GM21717 (cell line): ENCODE results near the gene GGTLC2.

Experiments used
- ATAC-seq: cut with Tn5 transposase; IDR thresholded peaks from one replicate; pipeline ENCODE4 v1.9.1; 2021; ENCODE audit warnings: mild to moderate bottlenecking, moderate library complexity; ENCODE audit not compliant: unreplicated experiment

GGTLC2 gene

DNA sequence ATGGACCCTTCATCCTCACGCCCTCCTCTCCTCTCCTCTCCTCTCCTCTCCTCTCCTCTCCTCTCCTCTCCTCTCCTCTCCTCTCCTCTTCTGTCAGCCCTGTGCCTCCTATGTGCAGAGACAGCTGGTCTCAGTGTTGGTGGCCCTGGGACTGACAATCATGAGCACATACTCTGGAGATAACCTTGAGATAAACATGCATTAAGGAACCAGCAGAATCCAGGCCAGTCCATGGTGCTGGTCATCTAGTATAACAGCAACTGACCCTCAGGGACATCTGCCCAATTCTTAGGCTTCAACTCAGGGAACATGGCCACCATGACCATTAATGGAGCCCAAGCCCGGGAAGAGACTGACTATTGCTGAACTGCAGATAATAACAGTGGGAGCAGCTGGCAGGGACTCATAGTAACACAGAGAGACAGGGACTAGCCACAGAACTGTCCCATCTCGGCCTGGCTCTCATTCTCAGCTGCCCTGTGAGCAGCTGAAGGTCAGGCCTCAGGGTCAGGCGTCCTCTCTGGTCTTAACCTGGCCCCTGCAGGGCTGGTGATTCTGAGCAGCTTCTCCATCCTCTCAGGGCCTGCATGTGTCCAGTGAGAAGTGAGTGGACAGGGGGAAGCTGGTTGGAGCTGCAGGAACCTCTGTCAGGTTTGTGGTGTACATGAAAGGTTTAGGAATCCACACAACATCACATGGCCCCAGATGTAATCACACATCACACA is 45.4 kb downstream of the GGTLC2 start:
- ATAC-seq: no peak

GRCh38 chr22:22691055-22691454 is 46.6 kb downstream of the GGTLC2 start:
- no peak for ATAC-seq

DNA sequence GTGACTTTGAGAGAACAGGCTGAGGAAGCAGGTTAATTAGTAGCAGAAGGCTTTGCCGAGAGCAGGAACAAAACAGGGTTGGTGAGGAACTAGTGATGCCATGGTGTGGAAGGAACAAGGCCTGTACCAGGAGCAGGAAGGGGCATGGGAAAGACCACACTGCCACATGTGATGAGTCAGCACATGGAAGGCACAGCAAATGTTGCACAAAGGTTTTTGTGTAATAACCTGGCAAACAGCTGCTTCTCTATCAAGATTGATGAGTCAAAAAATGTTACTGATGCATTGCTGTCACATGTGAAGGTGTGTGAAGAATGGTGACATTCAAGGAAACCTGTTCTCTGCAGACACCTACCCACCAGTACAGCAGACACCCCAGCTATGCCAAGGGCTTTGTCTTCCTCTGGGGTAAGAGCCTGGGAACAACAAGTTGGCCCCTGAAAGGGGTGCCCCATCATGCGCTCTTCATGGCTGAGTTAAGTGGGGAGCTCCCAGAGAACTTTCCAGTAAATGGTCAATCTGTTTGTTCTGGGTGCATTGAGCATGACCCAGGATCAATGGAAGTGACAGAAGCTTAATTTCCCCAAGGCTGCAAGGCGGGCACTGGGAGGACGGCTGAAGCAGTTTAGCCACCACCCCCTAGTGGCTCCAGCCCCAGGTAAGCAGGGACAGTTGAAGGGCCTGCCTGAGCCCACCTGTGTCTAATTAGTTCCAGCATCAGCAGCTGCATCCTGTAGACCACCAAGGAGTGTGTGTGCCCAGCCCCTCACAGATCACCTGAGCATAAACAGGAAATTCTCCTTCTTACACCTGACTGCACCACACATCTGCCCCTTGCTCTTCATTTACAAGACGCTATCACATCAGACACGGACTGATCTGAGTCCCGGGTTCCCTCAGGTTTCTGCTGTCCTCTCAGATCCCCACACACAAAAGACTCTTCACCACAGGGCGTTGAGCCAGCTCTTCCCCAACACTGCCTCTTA is 47.6 kb downstream of the GGTLC2 start:
- ATAC-seq: no peak

GRCh38 chr22:22692707-22693530 is 48.5 kb downstream of the GGTLC2 start:
- ATAC-seq: no peak

GRCh38 chr22:22693531-22693884 is 49.1 kb downstream of the GGTLC2 start:
- no peak for ATAC-seq

- no peak for ATAC-seq
Measured at GRCh38 chr22:22694106-22694505, 49.7 kb downstream of the GGTLC2 start.

- no peak for ATAC-seq
Measured at GRCh38 chr22:22696104-22696503, 51.7 kb downstream of the GGTLC2 start.
